HG03025 (cell line): ENCODE results near the gene CFAP54.
"Not testable (repeated sequence)": the region's sequence is repeated elsewhere in the genome, so short reads cannot be mapped to it uniquely, and the experiment has no call there.

Experiments used
- ATAC-seq: cut with Tn5 transposase; IDR thresholded peaks from one replicate; pipeline ENCODE4 v1.9.1; 2021; ENCODE audit warnings: mild to moderate bottlenecking, moderate library complexity; ENCODE audit not compliant: unreplicated experiment, low FRiP score

The CFAP54 gene, protein sequence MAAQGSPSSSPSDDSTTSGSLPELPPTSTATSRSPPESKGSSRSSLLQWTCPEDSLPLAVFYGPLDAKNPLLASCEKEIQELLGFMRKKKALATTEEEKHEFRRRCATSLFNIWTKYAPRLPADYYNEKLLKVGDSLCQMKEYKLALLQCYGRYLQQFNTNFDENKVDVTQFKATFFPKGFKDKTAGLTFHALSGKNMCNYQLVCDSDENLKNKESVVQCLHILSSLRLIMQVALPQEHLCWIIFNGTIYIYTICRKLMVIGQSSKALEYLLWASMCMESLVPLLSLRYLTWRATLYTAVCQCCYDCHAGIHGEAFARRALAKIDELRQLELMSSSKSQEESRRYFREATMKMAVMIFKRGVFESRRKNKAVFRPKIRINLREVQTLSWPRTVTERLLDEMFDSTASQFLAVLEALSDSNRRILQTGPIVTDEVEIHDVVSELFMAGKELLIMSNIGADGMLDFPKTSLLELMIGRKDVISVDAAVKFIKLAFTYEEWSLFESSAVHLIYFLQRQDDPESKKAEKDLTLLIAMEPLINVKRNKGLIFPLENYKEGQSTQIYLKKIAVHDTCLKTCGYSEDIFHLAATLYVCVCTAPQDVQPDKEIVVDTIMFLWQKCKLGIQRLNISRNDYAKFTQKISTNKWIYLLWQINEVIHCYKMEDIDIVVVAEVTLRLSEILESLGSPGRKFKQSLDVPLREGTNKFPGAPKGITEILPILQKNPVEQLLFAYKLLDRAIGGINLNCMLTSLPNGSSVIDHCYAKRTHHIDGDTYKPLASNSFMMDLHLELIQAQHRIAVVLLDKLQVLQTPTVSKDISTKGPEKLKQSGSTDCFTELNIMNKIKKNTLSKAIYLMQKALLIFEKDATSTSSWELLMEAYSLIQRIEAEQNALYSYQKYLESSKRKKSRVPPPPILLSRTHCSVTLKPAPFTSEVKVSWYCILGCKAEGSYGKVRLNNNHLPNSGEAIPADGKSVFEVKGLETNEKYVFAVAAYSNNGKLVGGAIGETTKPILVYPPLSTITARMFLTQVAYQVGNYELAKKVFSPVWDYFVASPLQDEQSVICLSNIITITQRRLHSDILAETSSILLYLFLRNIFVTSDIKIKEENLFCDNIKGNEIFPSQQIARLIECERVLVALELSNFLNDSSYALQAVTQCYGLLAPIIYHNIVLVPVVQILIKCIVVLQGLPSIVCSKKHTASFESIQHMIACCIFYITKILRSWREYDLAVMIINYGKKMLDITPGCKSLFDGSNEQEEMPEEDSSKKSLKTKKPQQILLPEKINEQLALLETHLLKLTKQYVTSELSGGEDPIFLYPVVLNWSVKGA (N-terminal part only)

DNA sequence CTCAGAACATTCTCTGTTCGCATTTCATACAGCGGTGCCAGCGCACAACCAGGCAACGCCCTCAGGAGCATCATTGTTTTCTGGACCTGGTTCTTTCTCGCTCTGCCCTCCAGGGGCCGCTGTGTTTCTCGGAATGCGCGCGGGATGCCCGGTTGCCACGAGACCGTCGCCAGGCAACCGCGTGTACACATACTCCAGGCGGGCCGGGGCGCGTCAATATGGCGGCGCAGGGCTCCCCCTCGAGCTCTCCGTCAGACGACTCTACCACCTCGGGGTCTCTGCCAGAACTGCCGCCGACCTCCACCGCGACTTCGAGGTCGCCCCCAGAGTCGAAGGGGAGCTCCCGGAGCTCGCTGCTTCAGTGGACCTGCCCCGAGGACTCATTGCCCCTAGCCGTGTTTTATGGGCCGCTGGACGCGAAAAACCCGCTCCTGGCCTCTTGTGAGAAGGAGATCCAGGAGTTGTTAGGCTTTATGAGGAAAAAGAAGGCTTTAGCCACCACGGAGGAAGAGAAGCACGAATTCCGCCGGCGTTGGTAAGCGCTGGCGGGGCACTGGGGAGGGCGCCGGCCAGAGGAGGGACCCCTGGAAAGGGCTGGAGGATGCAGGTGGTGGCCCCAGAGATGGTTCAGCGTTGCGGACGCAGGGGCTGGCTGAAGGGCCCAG is at the start of gene CFAP54:
Gene CFAP54, plus strand, starts transcription at position 186 of the 665 bp plus-strand sequence. Its CDS starts 33 bp downstream, at position 219.
- ATAC-seq = peak; percentile 90

GRCh38 chr12:96441816-96442215 is 47.6 kb upstream of the CFAP54 start:
- no peak for ATAC-seq

DNA sequence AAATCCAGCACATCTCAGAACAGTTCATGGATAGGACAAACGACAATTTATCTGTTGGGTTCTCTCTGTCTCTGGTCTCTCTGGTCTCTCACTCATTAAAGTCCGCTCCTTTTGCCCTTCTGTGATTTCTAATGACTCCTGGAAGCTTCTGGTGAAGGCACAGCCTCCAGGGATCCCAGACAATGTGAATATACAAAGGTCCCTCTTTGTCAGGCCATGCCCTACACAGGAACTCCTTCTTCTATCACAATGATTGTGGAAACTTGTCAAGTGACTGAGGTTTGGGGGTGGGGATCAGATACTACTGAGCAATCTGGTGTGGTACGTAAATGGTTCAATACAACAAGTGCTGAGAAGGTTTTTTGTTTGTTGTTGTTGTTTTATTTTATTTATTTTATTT is 46.5 kb upstream of the CFAP54 start:
- no peak for ATAC-seq

GRCh38 chr12:96444399-96444798 is 45.0 kb upstream of the CFAP54 start:
- no peak for ATAC-seq

DNA sequence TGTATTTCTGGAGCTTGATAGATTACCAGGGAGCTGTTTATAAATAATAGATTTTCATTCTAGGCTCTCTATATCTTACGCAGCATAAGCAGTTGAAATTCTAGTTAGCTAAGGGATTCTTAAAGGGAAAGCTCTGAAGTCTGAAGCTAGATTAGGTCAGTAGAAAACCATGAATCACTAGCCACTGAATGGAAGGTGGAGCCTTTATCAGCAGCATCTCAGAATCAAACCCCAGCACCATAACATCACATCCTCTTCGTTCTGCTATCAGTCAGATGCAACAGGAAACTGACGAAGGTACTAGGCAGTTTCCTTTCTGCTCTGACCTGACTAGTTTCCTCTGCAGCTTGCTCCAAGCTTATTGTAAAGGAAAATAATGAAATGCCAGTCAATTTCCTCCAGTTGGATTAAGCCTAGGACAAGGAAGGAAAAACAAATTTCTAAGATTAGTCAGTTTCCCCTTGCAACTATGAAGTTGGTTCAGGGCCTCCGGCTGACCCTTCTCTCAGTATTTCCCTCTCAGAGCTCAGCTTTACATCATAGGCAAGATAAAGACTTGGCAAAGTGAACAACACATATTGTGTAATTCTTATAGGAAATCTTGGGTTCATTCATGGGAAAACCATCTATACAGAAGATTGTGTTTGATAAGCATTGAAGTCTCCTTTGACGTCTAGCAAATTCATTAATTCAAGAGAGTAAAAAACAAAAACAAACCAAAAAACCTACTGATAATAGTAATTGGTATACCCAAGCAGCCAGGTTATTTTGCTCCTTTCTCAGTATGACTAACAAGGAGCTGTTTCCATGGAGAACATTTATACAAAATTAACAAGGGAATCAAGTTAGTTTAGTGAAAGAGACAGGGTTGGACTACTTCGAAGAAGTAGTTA is 43.4 kb upstream of the CFAP54 start:
- peak; percentile 66 for ATAC-seq

DNA sequence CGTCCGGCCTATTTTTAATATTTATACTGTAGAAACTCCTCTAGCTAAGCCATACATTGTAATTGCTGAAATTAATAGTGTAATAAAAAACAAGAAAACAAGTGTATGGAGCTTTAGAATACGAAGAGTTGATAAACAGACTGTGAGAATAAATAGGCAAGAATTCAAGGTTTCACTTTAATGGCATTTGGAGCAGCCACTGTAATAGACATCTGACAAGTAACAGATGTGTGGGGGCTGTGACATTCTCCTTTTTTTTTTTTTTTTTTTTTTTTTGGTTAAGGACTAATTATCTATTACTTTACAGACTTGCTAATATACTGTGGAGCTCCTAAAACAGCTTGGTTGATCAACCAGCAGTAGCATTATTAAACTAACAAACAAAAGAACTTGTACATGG is 42.1 kb upstream of the CFAP54 start:
- no peak for ATAC-seq

DNA sequence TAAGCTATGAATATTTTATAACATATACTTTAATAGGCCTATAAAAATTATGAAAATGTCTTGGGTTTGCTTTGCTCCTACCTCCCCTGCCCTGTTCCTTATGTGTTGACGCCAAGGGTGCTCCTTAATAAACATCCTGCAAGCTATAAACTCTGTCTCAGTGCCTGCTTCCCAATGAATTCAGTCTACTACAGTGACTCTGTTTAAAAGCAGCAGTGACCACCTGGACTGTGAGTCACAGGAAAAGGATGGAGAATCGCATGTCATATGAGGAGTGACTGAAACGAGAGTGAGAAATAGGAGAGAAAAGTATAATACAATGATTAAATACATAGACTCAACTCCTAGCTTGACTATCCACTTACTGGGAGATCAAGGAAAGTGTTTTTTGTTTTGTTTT is 41.1 kb upstream of the CFAP54 start:
- ATAC-seq = no peak

DNA sequence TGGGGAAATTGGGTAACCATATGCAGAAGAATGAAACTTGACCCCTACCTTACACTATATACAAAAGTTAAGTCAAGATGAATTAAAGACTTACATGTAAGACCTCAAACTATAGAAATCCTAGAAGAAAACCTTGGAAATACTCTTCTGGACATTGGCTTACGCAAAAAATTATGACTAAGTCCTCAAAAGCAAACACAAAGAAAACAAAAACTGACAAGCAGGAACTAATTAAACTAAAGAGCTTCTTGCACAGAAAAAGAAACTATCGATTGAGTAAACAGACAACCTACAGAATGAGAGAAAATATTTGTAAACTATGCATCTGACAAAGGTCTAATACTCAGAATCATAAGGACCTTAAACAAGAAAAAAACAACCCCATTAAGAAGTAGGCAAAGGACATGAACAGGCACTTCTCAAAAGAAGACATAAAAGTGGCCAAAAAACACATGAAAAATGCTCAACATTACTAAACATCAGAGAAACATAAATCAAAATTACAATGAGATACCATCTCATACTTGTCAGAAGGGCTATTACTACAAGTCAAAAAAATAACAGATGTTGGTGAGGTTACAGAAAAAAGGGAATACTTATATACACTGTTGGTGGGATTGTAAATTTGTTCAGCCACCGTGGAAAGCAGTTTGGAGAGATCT is 37.0 kb upstream of the CFAP54 start:
- ATAC-seq = no peak

DNA sequence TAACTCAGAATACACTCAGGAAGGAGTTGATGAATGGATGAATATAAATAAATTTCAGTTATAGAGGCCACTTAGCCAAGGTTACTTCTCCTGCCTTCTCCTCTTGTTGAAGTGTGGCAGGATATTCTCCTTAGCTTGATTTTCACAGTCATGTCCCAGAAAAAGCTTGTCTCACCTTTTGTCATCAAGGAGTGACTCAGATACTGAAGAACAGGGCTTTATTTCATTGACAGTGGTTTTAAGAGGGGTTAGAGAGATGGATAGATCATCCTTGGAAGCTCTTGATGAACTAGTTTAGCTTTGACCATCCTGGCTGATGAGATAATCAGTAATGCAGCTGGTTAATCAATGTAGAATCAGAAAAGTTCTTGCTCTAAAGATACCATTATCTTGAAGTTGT is 35.0 kb upstream of the CFAP54 start:
- no peak for ATAC-seq

DNA sequence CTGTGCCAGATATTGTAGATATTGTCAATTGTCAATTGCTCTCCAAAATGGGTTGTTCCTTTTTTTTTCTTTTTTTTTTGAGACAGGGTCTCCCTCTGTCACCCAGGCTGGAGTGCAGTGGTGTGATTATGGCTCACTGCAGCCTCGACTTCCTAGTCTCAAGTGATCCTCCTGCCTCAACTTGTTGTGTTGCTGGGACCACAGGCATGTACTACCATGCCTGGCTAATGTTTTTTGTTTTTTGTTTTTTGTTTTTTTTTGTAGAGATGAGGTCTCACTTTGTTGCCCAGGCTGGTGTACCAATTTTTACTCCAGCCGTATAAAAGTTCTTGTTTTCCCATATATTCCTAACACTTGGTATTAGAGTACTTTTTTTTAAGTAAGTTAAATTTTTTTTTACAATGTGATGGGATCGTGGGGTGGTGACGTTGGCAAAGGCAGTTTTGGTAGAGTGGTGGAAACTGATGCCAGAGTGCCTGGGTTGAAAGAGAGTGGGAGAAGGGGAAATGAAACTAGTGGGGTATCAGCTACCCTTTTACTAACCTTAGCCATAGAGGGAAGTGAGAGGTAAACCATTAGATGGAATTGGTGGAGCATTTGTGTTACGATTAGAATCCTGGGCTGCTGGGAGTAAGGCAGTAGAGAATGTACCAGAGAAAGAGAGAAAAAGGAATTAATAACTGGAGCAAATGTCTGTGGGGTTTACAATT is 33.0 kb upstream of the CFAP54 start:
- ATAC-seq = peak; percentile 71

DNA sequence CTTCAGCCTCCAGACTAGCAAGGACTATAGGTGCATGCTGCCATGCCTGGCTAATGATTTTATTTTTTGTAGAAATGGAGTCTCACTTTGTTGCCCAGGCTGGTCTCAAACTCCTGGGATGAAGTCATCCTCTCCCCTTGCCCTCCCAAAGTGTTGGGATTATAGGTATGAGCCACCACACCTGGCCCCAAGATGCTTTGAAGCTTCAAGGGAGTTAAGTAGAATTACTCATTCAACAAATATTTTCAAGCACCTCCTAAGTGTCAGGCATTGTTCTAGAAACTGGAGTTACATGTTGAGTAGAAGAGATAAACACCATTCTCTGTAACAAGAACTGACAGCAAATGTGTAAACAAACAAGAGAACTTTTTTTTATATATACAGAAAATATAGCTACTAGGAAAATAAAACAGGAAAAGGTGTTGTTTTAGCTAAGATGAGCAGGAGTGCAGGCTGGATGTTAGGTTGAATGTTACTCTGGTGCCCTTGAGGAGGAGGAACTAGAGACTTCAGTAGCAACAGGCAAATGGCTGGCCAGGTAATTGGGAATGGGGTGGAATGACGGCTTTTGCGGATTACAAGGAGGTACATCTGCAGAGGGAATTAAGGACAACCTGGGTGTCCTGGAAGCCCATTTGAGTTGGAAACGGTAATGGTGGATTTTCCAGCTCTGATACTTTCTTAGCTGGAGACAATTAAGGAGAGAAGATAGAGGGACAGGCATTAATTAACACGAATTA is 32.0 kb upstream of the CFAP54 start:
- ATAC-seq = no peak

DNA sequence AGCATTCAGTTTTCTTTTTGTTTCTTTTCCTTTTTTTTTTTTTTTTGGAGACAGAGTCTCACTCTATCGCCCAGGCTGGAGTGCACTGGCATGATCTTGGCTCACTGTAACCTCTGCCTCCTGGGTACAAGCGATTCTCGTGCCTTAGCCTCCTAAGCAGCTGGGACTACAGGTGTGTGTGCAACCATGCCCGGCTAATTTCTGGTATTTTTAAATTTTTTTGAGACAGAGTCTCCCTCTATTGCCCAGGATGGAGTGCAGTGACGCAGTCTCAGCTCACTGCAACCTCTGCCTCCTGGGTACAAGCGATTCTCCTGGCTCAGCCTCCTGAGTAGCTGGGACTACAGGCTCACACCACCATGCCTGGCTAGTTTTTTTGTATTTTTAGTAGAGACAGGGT is 30.1 kb upstream of the CFAP54 start:
- not testable (repeated sequence) for ATAC-seq

DNA sequence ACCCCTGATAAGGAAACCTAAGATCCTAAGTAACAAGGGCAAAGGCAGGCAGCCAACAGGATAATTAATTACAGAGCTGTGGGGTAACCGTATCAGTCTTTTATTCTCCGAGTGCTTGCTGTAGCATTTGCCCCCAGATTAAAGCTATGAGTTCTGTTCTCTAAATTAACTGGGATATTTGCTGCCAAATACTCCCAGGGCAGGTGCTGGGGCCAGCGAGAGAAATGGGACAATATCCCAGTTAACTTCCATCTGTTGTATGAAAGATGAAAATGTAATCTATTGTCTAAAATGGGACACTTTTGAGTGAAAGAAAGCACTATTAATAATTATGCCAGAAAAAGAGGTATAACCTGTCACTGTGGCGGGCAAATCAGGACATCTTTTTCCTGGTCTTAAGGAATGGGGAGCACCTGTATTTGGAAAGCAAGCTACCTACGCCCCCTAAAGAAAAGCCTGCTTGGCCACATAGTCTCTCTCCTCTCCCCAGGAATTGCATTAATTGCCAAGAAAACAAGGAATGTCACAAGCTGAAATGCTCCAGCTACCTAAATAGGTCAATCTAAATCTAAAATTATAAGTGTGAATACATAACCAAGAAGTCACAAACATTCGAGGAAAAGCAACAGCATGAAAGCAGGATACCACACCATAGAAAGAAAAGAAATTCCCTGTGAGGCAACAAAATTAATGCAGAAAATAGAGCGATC is 26.7 kb upstream of the CFAP54 start:
- ATAC-seq = no peak

DNA sequence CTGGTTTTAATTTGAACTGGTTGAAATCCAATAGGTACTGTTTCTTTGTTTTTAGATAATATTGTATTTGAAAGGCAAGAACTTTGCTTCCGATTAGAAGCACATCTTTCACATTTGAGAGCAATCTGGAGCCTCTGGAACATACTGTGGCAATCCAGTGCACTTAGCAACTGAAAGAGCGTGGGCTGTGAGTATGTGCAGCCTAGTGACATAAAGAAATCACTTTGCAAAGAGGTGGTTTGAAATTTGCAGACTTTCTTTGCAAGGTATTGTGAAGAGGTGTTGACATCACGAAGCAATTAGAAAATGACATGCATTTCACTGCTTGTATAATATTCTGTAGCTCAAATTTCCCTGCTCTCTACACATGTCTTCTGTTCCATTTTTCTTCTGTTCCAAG is 23.5 kb upstream of the CFAP54 start:
- ATAC-seq = no peak

- ATAC-seq = no peak
Observed at GRCh38 chr12:96466939-96467751, 22.2 kb upstream of the CFAP54 start.
